ENCODE data around the gene TMEM182.

Gene TMEM182

DNA sequence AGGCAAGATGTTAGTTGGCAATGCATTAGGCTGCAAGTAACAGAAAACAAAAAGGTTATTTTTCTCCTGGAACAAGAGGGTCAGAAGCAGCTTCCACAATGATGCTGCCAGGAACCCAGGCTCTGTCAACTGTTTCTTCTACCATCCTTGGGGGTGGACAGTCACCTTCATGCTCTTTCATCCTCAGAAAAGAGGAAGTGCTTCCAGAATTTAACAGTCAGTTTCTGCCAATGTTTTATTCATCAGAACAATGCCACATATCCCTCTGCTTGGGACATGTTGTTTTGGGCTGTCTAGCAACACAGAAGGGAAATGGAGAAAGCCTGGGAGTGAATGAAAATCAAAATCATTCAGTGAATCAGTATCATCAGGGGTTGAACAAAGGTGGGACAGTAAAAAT, 7.1 kb downstream of the TMEM182 start:
- no peak overlapping the region for H3K27ac ChIP-seq (ENCODE audit: low read depth, low read length)
- H3K36me3 ChIP-seq (ENCODE audit: insufficient read depth, low read length): peaks cover 6% of the 10 kb centered on the region; the same call in 1 of the 2 replicates
- H3K9ac ChIP-seq (ENCODE audit: low read depth, low read length): no peak overlapping the region
- H3K4me3 ChIP-seq (ENCODE audit: low read length): no peak overlapping the region
- H3K4me1 ChIP-seq (ENCODE audit: insufficient read depth, low read length): peaks cover 7% of the 10 kb centered on the region; the same call in 1 of the 2 replicates
- no peaks in the 10 kb centered on the region for H3K9me3 ChIP-seq (ENCODE audit: insufficient read depth, low read depth, low read length)
- no peaks in the 10 kb centered on the region for H3K27me3 ChIP-seq (ENCODE audit: insufficient read depth, low read length)

DNA sequence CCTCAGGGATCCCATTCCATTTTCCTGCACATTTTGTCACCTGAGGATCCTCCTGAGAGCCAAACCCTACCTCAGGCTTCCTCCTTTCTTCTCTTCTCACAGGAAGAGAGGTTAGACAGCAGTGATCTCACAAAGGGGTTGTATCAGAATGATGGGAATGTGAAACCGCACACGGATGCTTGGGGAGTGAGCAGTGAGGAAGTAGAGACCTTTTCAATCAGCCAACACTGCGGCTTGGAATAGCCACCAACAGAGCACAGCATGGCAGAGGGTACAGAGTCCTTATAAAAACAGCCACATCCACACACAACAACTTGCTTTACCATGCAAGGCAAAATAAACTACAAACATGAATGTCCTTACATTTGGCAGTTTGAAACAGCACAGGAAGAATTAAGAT, 8.7 kb downstream of the TMEM182 start:
- WGBS: 79% methylated on average over 3 of the region's 3 CpGs
- no peak overlapping the region for H3K27ac ChIP-seq (ENCODE audit: low read depth, low read length)

DNA sequence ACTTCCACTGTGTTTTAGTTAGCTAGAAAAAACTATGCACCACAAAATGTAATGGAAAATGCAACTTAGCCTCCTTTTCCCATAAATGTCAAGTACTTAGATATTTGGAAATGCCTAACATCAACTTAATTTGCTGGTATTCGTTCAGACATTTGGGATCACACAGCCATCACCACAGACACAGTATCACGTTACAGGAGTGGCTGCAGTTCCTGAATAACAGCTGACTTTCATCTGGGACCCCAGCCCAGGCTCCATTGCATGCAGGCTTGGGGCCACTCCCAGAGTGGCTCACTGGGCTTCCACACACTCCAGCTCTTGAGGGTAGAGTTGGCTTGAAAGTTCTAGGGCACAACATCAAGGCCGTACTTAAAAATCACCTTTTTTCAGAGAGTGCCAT, 9.3 kb downstream of the TMEM182 start:
- Histone ChIP-seq H3K9ac (ENCODE audit: low read depth, low read length) (no peak overlapping the region), H3K4me3 (ENCODE audit: low read length) (no peak overlapping the region), H3K4me1 (ENCODE audit: insufficient read depth, low read length) (peaks cover 7% of the 10 kb centered on the region; the same call in 1 of the 2 replicates), H3K27ac (ENCODE audit: low read depth, low read length) (no peak overlapping the region), H3K9me3 (ENCODE audit: insufficient read depth, low read depth, low read length) (no peaks in the 10 kb centered on the region), H3K36me3 (ENCODE audit: insufficient read depth, low read length) (no peaks in the 10 kb centered on the region; the same call in 1 of the 2 replicates), H3K27me3 (ENCODE audit: insufficient read depth, low read length) (no peaks in the 10 kb centered on the region)
- WGBS: 87% methylated on average over 3 of the region's 3 CpGs

More for the DNA sequence above, 8.7 kb downstream of the TMEM182 start:
- Histone ChIP-seq H3K4me1 (ENCODE audit: insufficient read depth, low read length) (peaks cover 7% of the 10 kb centered on the region; the same call in 1 of the 2 replicates), H3K9ac (ENCODE audit: low read depth, low read length) (no peak overlapping the region), H3K36me3 (ENCODE audit: insufficient read depth, low read length) (no peaks in the 10 kb centered on the region; the same call in 1 of the 2 replicates), H3K9me3 (ENCODE audit: insufficient read depth, low read depth, low read length) (no peaks in the 10 kb centered on the region), H3K27me3 (ENCODE audit: insufficient read depth, low read length) (no peaks in the 10 kb centered on the region), H3K4me3 (ENCODE audit: low read length) (no peak overlapping the region)

- Histone ChIP-seq H3K4me1 (ENCODE audit: insufficient read depth, low read length) (peaks cover 7% of the 10 kb centered on the region; the same call in 1 of the 2 replicates), H3K9ac (ENCODE audit: low read depth, low read length) (no peak overlapping the region), H3K27ac (ENCODE audit: low read depth, low read length) (no peak overlapping the region), H3K36me3 (ENCODE audit: insufficient read depth, low read length) (no peaks in the 10 kb centered on the region; the same call in 1 of the 2 replicates), H3K9me3 (ENCODE audit: insufficient read depth, low read depth, low read length) (no peaks in the 10 kb centered on the region), H3K27me3 (ENCODE audit: insufficient read depth, low read length) (no peaks in the 10 kb centered on the region), H3K4me3 (ENCODE audit: low read length) (no peak overlapping the region)
- WGBS: no CpG with 5 or more reads among the region's 3 CpGs
Observed at GRCh38 chr2:102772659-102773058, 10.8 kb downstream of the TMEM182 start.

DNA sequence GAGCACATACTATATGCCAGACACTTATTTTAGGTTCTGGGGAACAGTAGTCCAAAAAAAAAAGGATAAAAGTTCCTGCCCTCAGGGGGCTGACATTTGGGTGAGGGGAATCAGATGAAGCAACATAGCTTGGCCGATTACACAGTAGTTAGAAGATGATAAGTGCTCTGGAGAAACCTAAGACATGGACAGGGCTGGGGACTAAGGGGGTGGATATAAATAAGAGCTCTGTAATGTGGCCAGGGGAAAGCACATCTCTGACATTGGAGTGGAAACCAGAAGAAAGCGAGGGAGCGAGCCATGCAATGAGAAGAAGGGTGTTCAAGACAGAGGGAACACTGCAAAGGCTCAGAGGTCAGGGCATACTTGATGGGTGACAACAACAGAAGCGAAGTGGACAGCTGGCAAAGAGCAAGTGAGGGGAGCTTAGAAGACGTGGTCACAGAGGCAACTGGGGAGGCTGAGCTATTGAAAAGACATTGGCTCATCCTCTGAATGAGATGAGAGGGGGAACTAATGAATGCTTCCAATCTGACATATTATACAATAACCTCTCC, 11.4 kb downstream of the TMEM182 start:
- no peak overlapping the region for H3K4me3 ChIP-seq (ENCODE audit: low read length)
- H3K9ac ChIP-seq (ENCODE audit: low read depth, low read length): no peak overlapping the region
- no peak overlapping the region for H3K27ac ChIP-seq (ENCODE audit: low read depth, low read length)
- 94% methylated on average over 5 of the region's 5 CpGs for WGBS
- no peaks in the 10 kb centered on the region; the same call in 1 of the 2 replicates for H3K36me3 ChIP-seq (ENCODE audit: insufficient read depth, low read length)
- peaks cover 7% of the 10 kb centered on the region; the same call in 1 of the 2 replicates for H3K4me1 ChIP-seq (ENCODE audit: insufficient read depth, low read length)
- no peaks in the 10 kb centered on the region for H3K27me3 ChIP-seq (ENCODE audit: insufficient read depth, low read length)
- H3K9me3 ChIP-seq (ENCODE audit: insufficient read depth, low read depth, low read length): no peaks in the 10 kb centered on the region

DNA sequence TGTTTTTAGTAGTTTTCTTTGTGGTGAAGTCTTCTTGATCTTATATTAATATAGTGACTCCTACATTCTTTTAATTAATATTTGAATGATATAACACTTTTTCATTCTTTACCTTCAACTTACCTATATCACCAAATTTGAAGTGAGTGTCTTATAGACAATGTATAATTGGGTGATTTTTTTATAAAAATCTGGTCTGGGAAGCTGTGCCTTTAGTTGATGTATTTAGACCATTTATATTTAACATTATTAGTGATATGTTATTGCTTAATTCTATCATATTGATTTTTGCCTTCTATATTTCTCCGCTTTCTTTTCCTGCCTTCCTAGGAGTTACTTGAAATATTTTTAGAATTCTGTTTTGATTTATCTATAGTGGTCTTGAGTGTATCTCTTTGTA, 16.4 kb downstream of the TMEM182 start:
- no peak overlapping the region for H3K27ac ChIP-seq (ENCODE audit: low read depth, low read length)
- peaks cover 4% of the 10 kb centered on the region for H3K4me1 ChIP-seq (ENCODE audit: insufficient read depth, low read length)
- no peak overlapping the region for H3K4me3 ChIP-seq (ENCODE audit: low read length)
- no peaks in the 10 kb centered on the region for H3K9me3 ChIP-seq (ENCODE audit: insufficient read depth, low read depth, low read length)
- WGBS: no CpG with 5 or more reads among the region's 1 CpG
- H3K9ac ChIP-seq (ENCODE audit: low read depth, low read length): no peak overlapping the region
- no peaks in the 10 kb centered on the region for H3K27me3 ChIP-seq (ENCODE audit: insufficient read depth, low read length)
- H3K36me3 ChIP-seq (ENCODE audit: insufficient read depth, low read length): no peaks in the 10 kb centered on the region

- Histone ChIP-seq H3K36me3 (ENCODE audit: insufficient read depth, low read length) (no peaks in the 10 kb centered on the region), H3K4me3 (ENCODE audit: low read length) (no peak overlapping the region), H3K27me3 (ENCODE audit: insufficient read depth, low read length) (no peaks in the 10 kb centered on the region), H3K27ac (ENCODE audit: low read depth, low read length) (no peak overlapping the region), H3K4me1 (ENCODE audit: insufficient read depth, low read length) (peaks cover 8% of the 10 kb centered on the region), H3K9me3 (ENCODE audit: insufficient read depth, low read depth, low read length) (no peaks in the 10 kb centered on the region), H3K9ac (ENCODE audit: low read depth, low read length) (no peak overlapping the region)
- 95% methylated on average over 1 of the region's 1 CpG for WGBS
Observed at GRCh38 chr2:102780467-102780866, 18.6 kb downstream of the TMEM182 start.

GRCh38 chr2:102782187-102782586, 20.4 kb downstream of the TMEM182 start:
- H3K9me3 ChIP-seq (ENCODE audit: insufficient read depth, low read depth, low read length): no peaks in the 10 kb centered on the region
- no peak overlapping the region for H3K4me3 ChIP-seq (ENCODE audit: low read length)
- H3K9ac ChIP-seq (ENCODE audit: low read depth, low read length): no peak overlapping the region
- H3K36me3 ChIP-seq (ENCODE audit: insufficient read depth, low read length): no peaks in the 10 kb centered on the region
- no peaks in the 10 kb centered on the region for H3K27me3 ChIP-seq (ENCODE audit: insufficient read depth, low read length)
- WGBS: 95% methylated on average over 2 of the region's 2 CpGs
- no peak overlapping the region for H3K27ac ChIP-seq (ENCODE audit: low read depth, low read length)
- peaks cover 8% of the 10 kb centered on the region for H3K4me1 ChIP-seq (ENCODE audit: insufficient read depth, low read length)

GRCh38 chr2:102782933-102783332, 21.1 kb downstream of the TMEM182 start:
- Histone ChIP-seq H3K9me3 (ENCODE audit: insufficient read depth, low read depth, low read length) (no peaks in the 10 kb centered on the region), H3K27me3 (ENCODE audit: insufficient read depth, low read length) (no peaks in the 10 kb centered on the region), H3K36me3 (ENCODE audit: insufficient read depth, low read length) (no peaks in the 10 kb centered on the region), H3K27ac (ENCODE audit: low read depth, low read length) (no peak overlapping the region), H3K9ac (ENCODE audit: low read depth, low read length) (no peak overlapping the region), H3K4me3 (ENCODE audit: low read length) (no peak overlapping the region), H3K4me1 (ENCODE audit: insufficient read depth, low read length) (peaks cover 8% of the 10 kb centered on the region)
- WGBS: 92% methylated on average over 1 of the region's 1 CpG

DNA sequence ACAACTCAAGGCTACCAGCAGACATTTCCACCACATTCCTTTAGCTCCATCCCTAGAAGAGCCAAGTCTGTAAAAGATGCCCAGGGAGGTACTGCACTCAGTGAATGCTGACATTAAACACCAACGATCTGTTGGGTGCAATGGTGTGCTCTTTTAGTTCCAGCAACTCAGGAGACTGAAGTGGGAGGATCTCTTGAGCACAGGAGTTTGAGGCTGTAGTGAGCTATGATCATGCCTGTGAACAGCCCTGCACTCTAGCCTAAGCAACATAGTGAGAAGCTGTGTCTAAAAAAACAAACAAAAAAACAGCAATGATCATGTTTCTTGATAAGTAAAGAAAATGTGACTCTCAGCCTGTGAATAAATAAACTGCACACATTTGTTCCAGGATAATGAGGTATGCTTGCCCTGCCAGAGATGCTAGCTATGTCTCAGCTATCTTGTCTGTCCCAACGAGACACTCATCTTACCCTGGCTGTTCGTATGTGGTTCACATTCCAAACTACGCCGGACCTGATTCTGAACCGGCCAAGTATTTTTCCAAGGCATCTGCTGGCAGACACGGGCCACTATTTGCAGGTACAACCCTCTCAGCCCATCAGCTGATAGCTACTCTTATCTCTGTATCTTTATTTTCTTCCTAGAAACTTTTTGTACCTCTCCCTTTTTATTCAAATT, 21.8 kb downstream of the TMEM182 start:
- Histone ChIP-seq H3K27ac (ENCODE audit: low read depth, low read length) (no peak overlapping the region), H3K9me3 (ENCODE audit: insufficient read depth, low read depth, low read length) (no peaks in the 10 kb centered on the region), H3K9ac (ENCODE audit: low read depth, low read length) (no peak overlapping the region), H3K27me3 (ENCODE audit: insufficient read depth, low read length) (no peaks in the 10 kb centered on the region), H3K4me1 (ENCODE audit: insufficient read depth, low read length) (peaks cover 8% of the 10 kb centered on the region), H3K4me3 (ENCODE audit: low read length) (no peak overlapping the region), H3K36me3 (ENCODE audit: insufficient read depth, low read length) (no peaks in the 10 kb centered on the region)
- 81% methylated on average over 7 of the region's 7 CpGs for WGBS

DNA sequence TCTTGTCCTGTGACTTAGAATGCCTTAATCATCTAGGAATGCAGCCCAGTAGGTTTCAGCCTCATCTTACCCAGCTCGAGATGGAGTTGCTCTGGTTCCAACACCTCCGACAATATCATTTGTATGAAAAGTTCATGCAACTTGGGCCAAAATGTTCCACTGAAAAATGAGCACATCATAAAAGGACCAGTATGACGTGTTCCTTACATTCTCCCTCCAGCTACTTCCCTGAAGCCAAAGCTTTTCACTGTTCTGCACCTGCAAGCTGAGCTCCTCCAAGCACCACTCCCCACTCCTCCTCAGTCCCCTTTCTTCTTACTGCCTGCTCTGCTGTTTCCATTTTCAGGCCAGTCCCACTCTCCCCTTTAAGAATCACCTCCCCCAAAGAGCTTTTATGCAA, 23.1 kb downstream of the TMEM182 start:
- Histone ChIP-seq H3K4me3 (ENCODE audit: low read length) (no peak overlapping the region), H3K27me3 (ENCODE audit: insufficient read depth, low read length) (no peaks in the 10 kb centered on the region), H3K9ac (ENCODE audit: low read depth, low read length) (no peak overlapping the region), H3K4me1 (ENCODE audit: insufficient read depth, low read length) (peaks cover 8% of the 10 kb centered on the region), H3K9me3 (ENCODE audit: insufficient read depth, low read depth, low read length) (no peaks in the 10 kb centered on the region), H3K36me3 (ENCODE audit: insufficient read depth, low read length) (no peaks in the 10 kb centered on the region), H3K27ac (ENCODE audit: low read depth, low read length) (no peak overlapping the region)
- 92% methylated on average over 3 of the region's 3 CpGs for WGBS

All from HUES64 (cell line).